K562 (cell line): ENCODE results near the gene MYLIP. TPM values are rescaled to one million over a fixed set of nuclear protein-coding genes. Genes with fewer than 3 reads are reported as not detected.
A peak's percentile ranks its signal among the peaks of the same experiment; 100 is the strongest.

ENCODE experiments used
- BRCA1 ChIP-seq, 2 experiments: fragments of 450-650 bp in 1 of 2; sonication (generic) in 1 of 2; formaldehyde crosslinking in 1 of 2; IDR thresholded peaks; 2 replicates each; pipeline versions ENCODE4 v1.5.0 to v1.6.1; 2017 to 2020; ENCODE audit warnings: mild to moderate bottlenecking in 1 of 2, missing genetic modification reagents in 1 of 2
- CBX5 ChIP-seq: IDR thresholded peaks from 2 replicates; pipeline ENCODE4 v1.6.1; 2014; ENCODE audit warnings: low read depth, borderline replicate concordance
- CREM ChIP-seq: IDR thresholded peaks from 2 replicates; pipeline ENCODE4 v1.6.1; 2014; ENCODE audit warnings: antibody characterized with exemption, low read depth
- FOXA3 ChIP-seq, 2 experiments: fragments of 450-650 bp in 1 of 2; sonication (generic) in 1 of 2; formaldehyde crosslinking; IDR thresholded peaks in 1 of 2; conservative IDR thresholded peaks in 1 of 2; 2 replicates each; pipeline versions ENCODE4 v1.4.0 to v1.8.0; 2020 to 2022; ENCODE audit warnings: mild to moderate bottlenecking in 2 of 2, missing genetic modification reagents in 1 of 2
- FOXP4 ChIP-seq: sonication (generic); formaldehyde crosslinking; IDR thresholded peaks from 2 replicates; pipeline ENCODE4 v1.8.0; 2022; ENCODE audit warnings: mild to moderate bottlenecking, missing genetic modification reagents, borderline replicate concordance
- GABPB1 ChIP-seq: sonication (generic); formaldehyde crosslinking; IDR thresholded peaks from 2 replicates; pipeline ENCODE4 v1.8.0; 2022; ENCODE audit warnings: mild to moderate bottlenecking, missing genetic modification reagents
- MNT ChIP-seq, 2 experiments: fragments of 450-650 bp; conservative IDR thresholded peaks; 2 replicates each; pipeline ENCODE4 v1.6.1; 2017; ENCODE audit warnings: mild to moderate bottlenecking in 2 of 2, moderate library complexity in 2 of 2
- NCOA4 ChIP-seq: fragments of 450-650 bp; IDR thresholded peaks from 2 replicates; pipeline ENCODE4 v1.6.1; 2018; ENCODE audit warnings: mild to moderate bottlenecking; ENCODE audit not compliant: partially characterized antibody
- PKNOX1 ChIP-seq: fragments of 450-650 bp; IDR thresholded peaks from 2 replicates; pipeline ENCODE4 v1.6.1; 2016
- RAD21 ChIP-seq, 2 experiments: fragments of 250-450 bp in 1 of 2; fragments of 450-650 bp in 1 of 2; sonication (Bioruptor Pico) in 1 of 2; formaldehyde crosslinking in 1 of 2; IDR thresholded peaks in 1 of 2; conservative IDR thresholded peaks in 1 of 2; 2 replicates each; pipeline versions ENCODE4 v1.4.0 to v1.8.0; 2020 to 2022; ENCODE audit warnings: mild to moderate bottlenecking in 2 of 2, moderate library complexity in 1 of 2
- RBM15 ChIP-seq: fragments of 200-400 bp; formaldehyde crosslinking; IDR thresholded peaks from 2 replicates; pipeline ENCODE4 v1.6.1; 2018; ENCODE audit warnings: mild to moderate bottlenecking, low read length, moderate library complexity; ENCODE audit not compliant: insufficient read depth
- SAFB2 ChIP-seq: fragments of 200-400 bp; formaldehyde crosslinking; IDR thresholded peaks from 2 replicates; pipeline ENCODE4 v1.6.1; 2018; ENCODE audit warnings: borderline replicate concordance, low read length, low read depth, moderate library complexity; ENCODE audit not compliant: severe bottlenecking
- TEAD4 ChIP-seq, 2 experiments: sonication (generic) in 1 of 2; formaldehyde crosslinking in 1 of 2; IDR thresholded peaks; 2 replicates each; pipeline versions ENCODE4 v1.6.1 to v1.8.0; 2012 to 2022; ENCODE audit warnings: borderline replicate concordance in 1 of 2, inconsistent platforms in 1 of 2, low read length in 1 of 2, mild to moderate bottlenecking in 1 of 2, missing genetic modification reagents in 1 of 2
- XRCC4 ChIP-seq: IDR thresholded peaks from one replicate; pipeline ENCODE4 v1.6.1; 2011; ENCODE audit not compliant: insufficient read depth, insufficient read length; ENCODE audit errors: extremely low read depth
- ZNF57 ChIP-seq: fragments of 450-650 bp; formaldehyde crosslinking; IDR thresholded peaks from 2 replicates; pipeline ENCODE4 v1.4.0; 2020; ENCODE audit warnings: mild to moderate bottlenecking, moderate library complexity
- ZNF592 ChIP-seq: fragments of 450-650 bp; IDR thresholded peaks from 2 replicates; pipeline ENCODE4 v1.6.1; 2017; ENCODE audit warnings: antibody characterized with exemption, mild to moderate bottlenecking
- ZNF696 ChIP-seq: fragments of 250-450 bp; sonication (Bioruptor Pico); conservative IDR thresholded peaks from 2 replicates; pipeline ENCODE4 v1.4.0; 2020; ENCODE audit warnings: mild to moderate bottlenecking, moderate library complexity
- polyA plus RNA-seq, 8 experiments: library from polyadenylated mRNA; depleted of rRNA in 4 of 8; stranded (reverse) in 5 of 8; unstranded in 3 of 8; fragments of >200 nt; fragmentation: Nextera tagmentation in 2 of 8; fragmentation: Illumina TruSeq in 1 of 8; extraction: Ambion mirVana in 2 of 8; extraction: Trizol in 1 of 8; gene quantifications; 2 replicates each; pipeline versions ENCODE4 v1.2.1 to v1.2.3, GENCODE V29; 2011 to 2014; ENCODE audit warnings: inconsistent platforms in 1 of 8, missing spikeins in 1 of 8
- total RNA-seq, 7 experiments: library from RNA; depleted of rRNA in 6 of 7; stranded (reverse); fragments of >200 nt in 6 of 7; fragmentation: Illumina TruSeq in 2 of 7; extraction: Trizol in 2 of 7; gene quantifications; 2 replicates each; pipeline versions ENCODE4 v1.2.1 to v1.2.3, GENCODE V29; 2011 to 2021; ENCODE audit warnings: low replicate concordance in 1 of 7

The MYLIP gene
- total and polyA plus RNA-seq, 9 of the 15 experiments (the other 6 are each of a cell fraction or from before 2014, with no cell fraction given) = 10.8 to 43.5 (median 31.5) TPM

GRCh38 chr6:16129623-16130401, 926 bp downstream of the MYLIP start (continued):
- TF ChIP-seq TEAD4 (IDR thresholded peaks at IDR 0.05; ENCODE audit: low read length) (no peak), TEAD4 (CRISPR knock-in tag; IDR thresholded peaks at IDR 0.05; ENCODE audit: borderline replicate concordance) (no peak), FOXP4 (CRISPR knock-in tag) (peak; percentile 18; the same call in 1 of the 2 replicates), XRCC4 (no peak), BRCA1 (IDR thresholded peaks at IDR 0.05) (no peak), BRCA1 (CRISPR knock-in tag; IDR thresholded peaks at IDR 0.05) (no peak), PKNOX1 (no peak), NCOA4 (no peak), RAD21 (CRISPR knock-in tag; conservative IDR thresholded peaks at IDR 0.05 in 1 of 2, IDR thresholded peaks at IDR 0.05 in 1 of 2) (no peak), ZNF592 (no peak), GABPB1 (CRISPR knock-in tag) (no peak), RBM15 (no peak), ZNF57 (CRISPR knock-in tag) (no peak), CREM (no peak), ZNF696 (CRISPR knock-in tag) (no peak), MNT (conservative IDR thresholded peaks at IDR 0.05) (peak; percentile 22 to 27; a peak in 2 of 4 replicates), FOXA3 (CRISPR knock-in tag; conservative IDR thresholded peaks at IDR 0.05 in 1 of 2, IDR thresholded peaks at IDR 0.05 in 1 of 2) (no peak), SAFB2 (no peak), CBX5 (no peak)
